Measurements from ENCODE around the gene POU2F2.

DNA sequence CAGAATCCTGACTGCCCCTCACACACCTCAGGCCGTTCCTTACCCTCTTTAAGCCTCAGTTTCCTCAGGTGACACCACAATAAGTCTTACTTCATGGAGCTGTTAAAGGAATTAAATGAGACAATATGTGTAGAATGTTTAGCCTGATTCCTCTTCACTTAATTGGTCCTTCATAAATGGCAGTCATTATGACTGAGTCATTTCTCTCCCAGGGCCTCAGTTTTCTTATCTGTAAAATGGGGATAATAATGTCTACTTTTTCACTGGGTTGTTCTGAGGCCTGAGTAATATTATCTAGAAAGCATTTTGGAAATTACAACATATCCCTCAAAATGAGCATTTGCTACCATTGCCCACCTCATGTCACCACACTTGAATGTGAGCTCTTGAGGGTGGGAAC is 21.6 kb downstream of the POU2F2 start:
- no peak for TF ChIP-seq POLR2AphosphoS2 (IDR thresholded peaks at IDR 0.05; ENCODE audit: low read depth, low read length)
- TF ChIP-seq YY1 (IDR thresholded peaks at IDR 0.05; ENCODE audit: low read depth, low read length) = no peak
- TF ChIP-seq, protein P1, sequence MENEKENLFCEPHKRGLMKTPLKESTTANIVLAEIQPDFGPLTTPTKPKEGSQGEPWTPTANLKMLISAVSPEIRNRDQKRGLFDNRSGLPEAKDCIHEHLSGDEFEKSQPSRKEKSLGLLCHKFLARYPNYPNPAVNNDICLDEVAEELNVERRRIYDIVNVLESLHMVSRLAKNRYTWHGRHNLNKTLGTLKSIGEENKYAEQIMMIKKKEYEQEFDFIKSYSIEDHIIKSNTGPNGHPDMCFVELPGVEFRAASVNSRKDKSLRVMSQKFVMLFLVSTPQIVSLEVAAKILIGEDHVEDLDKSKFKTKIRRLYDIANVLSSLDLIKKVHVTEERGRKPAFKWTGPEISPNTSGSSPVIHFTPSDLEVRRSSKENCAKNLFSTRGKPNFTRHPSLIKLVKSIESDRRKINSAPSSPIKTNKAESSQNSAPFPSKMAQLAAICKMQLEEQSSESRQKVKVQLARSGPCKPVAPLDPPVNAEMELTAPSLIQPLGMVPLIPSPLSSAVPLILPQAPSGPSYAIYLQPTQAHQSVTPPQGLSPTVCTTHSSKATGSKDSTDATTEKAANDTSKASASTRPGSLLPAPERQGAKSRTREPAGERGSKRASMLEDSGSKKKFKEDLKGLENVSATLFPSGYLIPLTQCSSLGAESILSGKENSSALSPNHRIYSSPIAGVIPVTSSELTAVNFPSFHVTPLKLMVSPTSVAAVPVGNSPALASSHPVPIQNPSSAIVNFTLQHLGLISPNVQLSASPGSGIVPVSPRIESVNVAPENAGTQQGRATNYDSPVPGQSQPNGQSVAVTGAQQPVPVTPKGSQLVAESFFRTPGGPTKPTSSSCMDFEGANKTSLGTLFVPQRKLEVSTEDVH (IDR thresholded peaks at IDR 0.05; ENCODE audit: low read depth, partially characterized antibody) = no peak
- no peak for TF ChIP-seq BACH1 (IDR thresholded peaks at IDR 0.05; ENCODE audit: borderline replicate concordance)
- TF ChIP-seq POLR2A (IDR thresholded peaks at IDR 0.05; ENCODE audit: low read depth, low read length) = no peak
- TF ChIP-seq, protein P2, sequence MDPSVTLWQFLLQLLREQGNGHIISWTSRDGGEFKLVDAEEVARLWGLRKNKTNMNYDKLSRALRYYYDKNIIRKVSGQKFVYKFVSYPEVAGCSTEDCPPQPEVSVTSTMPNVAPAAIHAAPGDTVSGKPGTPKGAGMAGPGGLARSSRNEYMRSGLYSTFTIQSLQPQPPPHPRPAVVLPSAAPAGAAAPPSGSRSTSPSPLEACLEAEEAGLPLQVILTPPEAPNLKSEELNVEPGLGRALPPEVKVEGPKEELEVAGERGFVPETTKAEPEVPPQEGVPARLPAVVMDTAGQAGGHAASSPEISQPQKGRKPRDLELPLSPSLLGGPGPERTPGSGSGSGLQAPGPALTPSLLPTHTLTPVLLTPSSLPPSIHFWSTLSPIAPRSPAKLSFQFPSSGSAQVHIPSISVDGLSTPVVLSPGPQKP (IDR thresholded peaks at IDR 0.05; ENCODE audit: low read depth, low read length) = no peak
- no peak for TF ChIP-seq NFIC (IDR thresholded peaks at IDR 0.05; ENCODE audit: low read depth, low read length)
- TF ChIP-seq BHLHE40 (IDR thresholded peaks at IDR 0.05; ENCODE audit: borderline replicate concordance in 1 of 2, low read depth in 2 of 2, low read length in 1 of 2) = no peak
- TF ChIP-seq TCF12 (IDR thresholded peaks at IDR 0.05; ENCODE audit: low read depth, low read length) = no peak
- TF ChIP-seq, protein P3, sequence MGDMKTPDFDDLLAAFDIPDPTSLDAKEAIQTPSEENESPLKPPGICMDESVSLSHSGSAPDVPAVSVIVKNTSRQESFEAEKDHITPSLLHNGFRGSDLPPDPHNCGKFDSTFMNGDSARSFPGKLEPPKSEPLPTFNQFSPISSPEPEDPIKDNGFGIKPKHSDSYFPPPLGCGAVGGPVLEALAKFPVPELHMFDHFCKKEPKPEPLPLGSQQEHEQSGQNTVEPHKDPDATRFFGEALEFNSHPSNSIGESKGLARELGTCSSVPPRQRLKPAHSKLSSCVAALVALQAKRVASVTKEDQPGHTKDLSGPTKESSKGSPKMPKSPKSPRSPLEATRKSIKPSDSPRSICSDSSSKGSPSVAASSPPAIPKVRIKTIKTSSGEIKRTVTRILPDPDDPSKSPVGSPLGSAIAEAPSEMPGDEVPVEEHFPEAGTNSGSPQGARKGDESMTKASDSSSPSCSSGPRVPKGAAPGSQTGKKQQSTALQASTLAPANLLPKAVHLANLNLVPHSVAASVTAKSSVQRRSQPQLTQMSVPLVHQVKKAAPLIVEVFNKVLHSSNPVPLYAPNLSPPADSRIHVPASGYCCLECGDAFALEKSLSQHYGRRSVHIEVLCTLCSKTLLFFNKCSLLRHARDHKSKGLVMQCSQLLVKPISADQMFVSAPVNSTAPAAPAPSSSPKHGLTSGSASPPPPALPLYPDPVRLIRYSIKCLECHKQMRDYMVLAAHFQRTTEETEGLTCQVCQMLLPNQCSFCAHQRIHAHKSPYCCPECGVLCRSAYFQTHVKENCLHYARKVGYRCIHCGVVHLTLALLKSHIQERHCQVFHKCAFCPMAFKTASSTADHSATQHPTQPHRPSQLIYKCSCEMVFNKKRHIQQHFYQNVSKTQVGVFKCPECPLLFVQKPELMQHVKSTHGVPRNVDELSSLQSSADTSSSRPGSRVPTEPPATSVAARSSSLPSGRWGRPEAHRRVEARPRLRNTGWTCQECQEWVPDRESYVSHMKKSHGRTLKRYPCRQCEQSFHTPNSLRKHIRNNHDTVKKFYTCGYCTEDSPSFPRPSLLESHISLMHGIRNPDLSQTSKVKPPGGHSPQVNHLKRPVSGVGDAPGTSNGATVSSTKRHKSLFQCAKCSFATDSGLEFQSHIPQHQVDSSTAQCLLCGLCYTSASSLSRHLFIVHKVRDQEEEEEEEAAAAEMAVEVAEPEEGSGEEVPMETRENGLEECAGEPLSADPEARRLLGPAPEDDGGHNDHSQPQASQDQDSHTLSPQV (IDR thresholded peaks at IDR 0.05) = no peak
- TF ChIP-seq POLR2AphosphoS5 (IDR thresholded peaks at IDR 0.05; ENCODE audit: low read length) = no peak
- TF ChIP-seq ASH2L (IDR thresholded peaks at IDR 0.05; ENCODE audit: borderline replicate concordance, low read depth) = no peak
- TF ChIP-seq TAF1 (IDR thresholded peaks at IDR 0.05; ENCODE audit: borderline replicate concordance, low read depth, low read length) = no peak

Measured in GM12878 (cell line).